ENCODE measurements around the gene MYL10. TPM values are rescaled to one million over a fixed set of nuclear protein-coding genes. Genes with fewer than 3 reads are reported as not detected.
A peak's percentile ranks its signal among the peaks of the same experiment; 100 is the strongest.
"Not testable (repeated sequence)": the region's sequence is repeated elsewhere in the genome, so short reads cannot be mapped to it uniquely, and the experiment has no call there.

Gene MYL10
- total RNA-seq, 1 donor from 2014 or later, result not detected

GRCh38 chr7:101612885-101613515, 16.1 kb downstream of the MYL10 start:
- no peak for TF ChIP-seq CTCF (IDR thresholded peaks at IDR 0.05)
- H3K36me3 Mint-ChIP-seq (ENCODE audit: unreplicated experiment), result no peaks in the 10 kb centered on the region
- no peak overlapping the region for H3K4me3 Mint-ChIP-seq (ENCODE audit: unreplicated experiment)
- H3K27me3 Mint-ChIP-seq (ENCODE audit: unreplicated experiment), result no peaks in the 10 kb centered on the region
- H3K27ac Mint-ChIP-seq (ENCODE audit: unreplicated experiment), result peak overlapping the region; percentile 64
- no peaks in the 10 kb centered on the region for H3K9me3 Mint-ChIP-seq (ENCODE audit: unreplicated experiment)
- no peak for DNase-seq (ENCODE audit: extremely low spot score, unreplicated experiment)
- peaks cover 34% of the 10 kb centered on the region for H3K4me1 Mint-ChIP-seq (ENCODE audit: unreplicated experiment)

- Mint-ChIP-seq H3K4me3 (ENCODE audit: unreplicated experiment) (no peak overlapping the region), H3K27me3 (ENCODE audit: unreplicated experiment) (no peaks in the 10 kb centered on the region), H3K27ac (ENCODE audit: unreplicated experiment) (no peak overlapping the region), H3K36me3 (ENCODE audit: unreplicated experiment) (no peaks in the 10 kb centered on the region), H3K4me1 (ENCODE audit: unreplicated experiment) (peaks cover 37% of the 10 kb centered on the region), H3K9me3 (ENCODE audit: unreplicated experiment) (no peaks in the 10 kb centered on the region)
- no peak for TF ChIP-seq CTCF (IDR thresholded peaks at IDR 0.05)
- DNase-seq (ENCODE audit: extremely low spot score, unreplicated experiment), result no peak
Observed at GRCh38 chr7:101608772-101609713, 20.1 kb downstream of the MYL10 start.

DNA sequence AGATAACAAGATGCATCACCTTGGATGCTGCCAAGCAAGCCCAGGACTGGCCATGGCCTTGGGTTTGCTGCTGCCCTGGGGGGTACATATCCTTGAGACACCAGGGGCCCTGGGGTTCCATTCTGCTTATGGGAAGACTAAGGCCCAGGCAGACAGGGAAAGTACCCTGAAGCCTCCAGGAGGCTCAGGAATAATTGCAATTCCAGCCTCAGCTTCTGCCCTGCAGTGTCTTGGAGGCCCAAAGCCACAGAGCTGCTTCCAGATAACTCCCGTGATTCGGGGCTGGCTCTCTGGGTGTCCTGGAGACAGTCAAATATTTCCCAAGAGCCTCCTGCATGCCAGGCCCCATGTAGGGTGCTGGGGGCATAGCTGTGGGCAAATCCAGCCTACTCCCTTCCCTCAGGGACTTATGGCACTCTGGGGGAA, 22.6 kb downstream of the MYL10 start:
- DNase-seq (ENCODE audit: extremely low spot score, unreplicated experiment), result no peak
- H3K27me3 Mint-ChIP-seq (ENCODE audit: unreplicated experiment), result no peaks in the 10 kb centered on the region
- no peak for TF ChIP-seq CTCF (IDR thresholded peaks at IDR 0.05)
- H3K36me3 Mint-ChIP-seq (ENCODE audit: unreplicated experiment), result no peaks in the 10 kb centered on the region
- peak overlapping the region; percentile 84 for H3K27ac Mint-ChIP-seq (ENCODE audit: unreplicated experiment)
- no peaks in the 10 kb centered on the region for H3K9me3 Mint-ChIP-seq (ENCODE audit: unreplicated experiment)
- no peak overlapping the region for H3K4me3 Mint-ChIP-seq (ENCODE audit: unreplicated experiment)
- H3K4me1 Mint-ChIP-seq (ENCODE audit: unreplicated experiment), result peaks cover 28% of the 10 kb centered on the region

- peaks cover 28% of the 10 kb centered on the region for H3K4me1 Mint-ChIP-seq (ENCODE audit: unreplicated experiment)
- H3K36me3 Mint-ChIP-seq (ENCODE audit: unreplicated experiment), result no peaks in the 10 kb centered on the region
- H3K27me3 Mint-ChIP-seq (ENCODE audit: unreplicated experiment), result no peaks in the 10 kb centered on the region
- TF ChIP-seq CTCF (IDR thresholded peaks at IDR 0.05), result no peak
- H3K9me3 Mint-ChIP-seq (ENCODE audit: unreplicated experiment), result no peaks in the 10 kb centered on the region
- DNase-seq (ENCODE audit: extremely low spot score, unreplicated experiment), result no peak
- H3K27ac Mint-ChIP-seq (ENCODE audit: unreplicated experiment), result peak overlapping the region; percentile 84
- H3K4me3 Mint-ChIP-seq (ENCODE audit: unreplicated experiment), result no peak overlapping the region
Observed at GRCh38 chr7:101605611-101606497, 23.2 kb downstream of the MYL10 start.

DNA sequence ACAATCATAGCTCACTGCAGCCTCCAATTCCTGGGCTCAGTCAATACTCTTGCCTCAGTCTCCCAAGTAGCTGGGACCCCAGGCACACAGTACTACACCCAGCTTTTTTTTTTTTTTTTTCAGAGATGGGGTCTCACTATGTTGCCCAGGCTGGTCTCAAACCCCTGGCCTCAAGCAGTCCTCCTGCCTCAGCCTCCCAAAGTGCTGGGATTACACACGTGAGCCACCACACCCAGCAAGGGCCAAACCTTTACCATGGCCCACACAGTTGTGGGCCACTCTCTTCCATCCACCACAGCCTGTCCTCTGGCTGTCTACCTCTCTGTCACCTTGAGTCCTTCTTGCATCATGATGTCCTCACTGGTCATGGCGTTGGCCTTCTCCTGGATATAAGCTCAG, 24.2 kb downstream of the MYL10 start:
- H3K27me3 Mint-ChIP-seq (ENCODE audit: unreplicated experiment); H3K36me3 Mint-ChIP-seq (ENCODE audit: unreplicated experiment); DNase-seq (ENCODE audit: extremely low spot score, unreplicated experiment); H3K9me3 Mint-ChIP-seq (ENCODE audit: unreplicated experiment); H3K4me3 Mint-ChIP-seq (ENCODE audit: unreplicated experiment): not testable (repeated sequence)
- H3K27ac Mint-ChIP-seq (ENCODE audit: unreplicated experiment), result peak overlapping the region; percentile 84
- H3K4me1 Mint-ChIP-seq (ENCODE audit: unreplicated experiment), result peaks cover 28% of the 10 kb centered on the region
